HG03045 (cell line): ENCODE data around the gene EIF3K.

ENCODE experiments used
- ATAC-seq: cut with Tn5 transposase; IDR thresholded peaks from one replicate; pipeline ENCODE4 v1.9.1; 2021; ENCODE audit warnings: mild to moderate bottlenecking, moderate library complexity; ENCODE audit not compliant: unreplicated experiment

EIF3K gene

DNA sequence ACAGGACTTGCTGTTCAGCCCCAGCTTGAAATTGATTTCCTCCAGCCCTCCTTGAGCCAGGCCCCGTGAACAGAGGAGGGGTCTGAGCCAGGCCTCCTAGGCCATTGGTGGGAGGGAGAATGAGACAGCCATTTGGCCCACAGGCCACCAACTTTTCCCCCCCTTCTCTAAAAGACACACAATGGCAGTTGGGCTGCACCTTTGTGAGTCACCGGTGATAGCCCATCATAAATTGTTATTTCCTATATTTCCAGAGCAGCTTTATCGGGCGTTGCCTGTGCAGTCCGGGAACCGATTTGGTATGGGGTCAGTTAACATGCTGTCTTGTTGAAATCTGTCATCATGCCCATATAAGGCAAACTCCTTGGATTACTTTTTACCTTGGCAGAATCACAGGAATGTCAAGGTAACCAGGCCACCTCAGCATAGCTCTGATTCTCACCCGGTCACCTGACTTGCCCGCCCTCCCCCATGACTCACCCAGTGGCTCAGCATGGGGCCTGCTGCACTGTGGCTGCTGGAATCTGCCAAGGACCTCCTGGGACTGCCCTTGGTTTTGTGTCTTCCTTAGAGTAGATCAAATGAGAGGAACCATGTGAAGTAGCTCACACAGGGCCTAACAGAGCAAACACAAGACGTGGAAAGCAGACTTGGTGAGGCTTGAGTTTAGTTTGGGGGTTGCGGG, 64.5 kb downstream of the EIF3K start:
- ATAC-seq, result no peak

- ATAC-seq, result no peak
These were observed 65.3 kb downstream of the EIF3K start for GRCh38 chr19:38684078-38684861.

- no peak for ATAC-seq
These were observed 66.1 kb downstream of the EIF3K start for GRCh38 chr19:38684862-38685665.

DNA sequence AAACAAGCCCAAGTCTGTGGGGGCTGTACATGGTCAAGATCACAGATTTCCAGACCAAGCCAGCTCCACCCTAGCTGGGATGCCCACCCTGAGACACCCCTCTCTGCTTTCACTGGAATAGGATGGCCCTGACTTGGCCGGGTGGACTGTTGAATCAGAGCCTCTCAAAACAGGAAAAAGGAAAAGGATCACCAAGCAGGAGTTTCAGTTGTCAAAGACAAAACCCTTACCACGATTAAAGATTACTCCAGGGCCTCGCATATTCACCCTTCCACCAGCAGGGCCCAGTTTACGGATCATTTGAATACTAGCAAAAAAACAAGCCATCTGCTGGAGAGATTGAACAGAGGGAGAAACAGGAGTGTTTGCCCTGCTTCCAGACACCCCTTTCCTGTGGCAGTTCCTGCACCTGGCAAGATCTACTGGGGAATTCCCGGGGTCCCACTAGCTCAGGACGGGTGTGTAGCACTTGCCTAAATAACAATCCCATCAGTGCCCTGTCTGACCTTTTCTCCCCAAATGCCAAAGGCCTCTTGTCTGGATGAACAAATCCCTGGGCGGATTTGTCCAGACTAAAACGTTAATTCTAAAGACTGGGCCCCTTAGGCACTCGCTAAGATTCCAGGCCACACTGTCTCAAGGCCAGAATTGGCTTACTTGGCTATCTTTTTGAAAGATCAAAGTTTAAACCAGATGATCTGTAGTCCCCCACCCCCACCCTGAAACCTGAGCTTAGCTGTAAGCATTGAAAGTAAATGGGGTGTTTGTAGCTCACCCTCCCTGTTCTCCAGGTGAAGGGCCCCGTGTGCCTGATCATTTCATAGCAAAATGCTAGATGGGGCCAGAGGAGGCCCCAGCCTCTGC, 66.9 kb downstream of the EIF3K start:
- no peak for ATAC-seq

DNA sequence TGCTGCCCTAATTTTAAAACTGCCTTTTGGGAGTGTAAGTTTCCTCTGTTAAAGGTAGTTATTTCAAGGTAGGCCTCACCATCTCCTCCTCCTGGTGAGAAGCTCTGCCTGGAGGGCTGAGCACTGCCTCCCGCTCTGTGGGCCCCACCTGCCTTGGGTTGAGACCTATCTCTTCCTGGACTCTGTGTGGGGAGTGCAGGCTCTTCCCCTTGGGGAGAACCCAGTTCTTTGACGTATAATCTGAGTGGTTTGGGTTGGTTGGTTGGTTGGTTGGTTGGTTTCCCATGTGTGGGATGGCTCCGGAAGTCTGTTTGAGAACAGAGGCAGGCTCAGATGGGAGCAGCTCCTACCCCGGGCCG, 67.5 kb downstream of the EIF3K start:
- no peak for ATAC-seq
